Endothelial cell of umbilical vein (primary cell): Measurements from ENCODE around the gene C9orf152. TPM values are rescaled to one million over a fixed set of nuclear protein-coding genes. Genes with fewer than 3 reads are reported as not detected.

Source experiments
- BruUV-seq: library from RNA; stranded (reverse); fragments of 400-500 nt; replicated peaks from 2 replicates; lab custom pipeline; 2021; lab: Mats Ljungman, UMichigan
- CTCF ChIA-PET: fragments of 300-600, 350-600 bp; sonication (Branson Sonifier 250); formaldehyde crosslinking; loops from one replicate; lab custom pipeline; 2021; ENCODE audit warnings: antibody characterized with exemption, inconsistent platforms; lab: Charles Lee
- POLR2A ChIA-PET: fragments of 300-600, 350-600 bp; sonication (Branson Sonifier 250); formaldehyde crosslinking; loops from one replicate; lab custom pipeline; 2021; ENCODE audit warnings: antibody characterized with exemption, inconsistent platforms; lab: Charles Lee
- DNase-seq: peaks from one replicate; pipeline ENCODE4 v3.0.0-alpha.2; 2011; ENCODE audit warnings: low read depth, low spot score
- FAIRE-seq: peaks from 2 replicates; lab custom pipeline; 2011; peaks lifted over from hg19 to GRCh38; lab: Jason Lieb, UNC
- H2AFZ ChIP-seq: 2 replicates; pipeline ENCODE4 v1.6.0; 2012; ENCODE audit warnings: low read depth, low read length, control low read depth, inconsistent platforms
- H3K27ac ChIP-seq: 2 replicates; pipeline ENCODE4 v1.5.1; 2011; ENCODE audit warnings: low read depth, mild to moderate bottlenecking, control low read depth, low read length, moderate library complexity; ENCODE audit not compliant: insufficient read depth
- H3K27me3 ChIP-seq, 2 experiments: 2 replicates each; pipeline versions ENCODE4 v1.6.0 to v1.6.1; 2011; ENCODE audit warnings: low read length in 2 of 2, mixed read lengths in 1 of 2; ENCODE audit not compliant: control insufficient read depth in 2 of 2, insufficient read depth in 2 of 2
- H3K36me3 ChIP-seq, 2 experiments: 2 replicates in 1 of 2; 3 replicates in 1 of 2; pipeline ENCODE4 v1.5.1; 2011; ENCODE audit warnings: low read length in 2 of 2, mild to moderate bottlenecking in 1 of 2, moderate library complexity in 1 of 2; ENCODE audit not compliant: control insufficient read depth in 2 of 2, insufficient read depth in 2 of 2; ENCODE audit errors: extremely low read depth in 1 of 2
- H3K4me1 ChIP-seq: 3 replicates; pipeline ENCODE4 v1.5.1; 2011; ENCODE audit warnings: mild to moderate bottlenecking, low read length; ENCODE audit not compliant: control insufficient read depth, insufficient read depth; ENCODE audit errors: extremely low read depth
- H3K4me2 ChIP-seq: 2 replicates; pipeline ENCODE4 v1.6.1; 2011; ENCODE audit warnings: low read length, control low read depth, mixed read lengths; ENCODE audit not compliant: insufficient read depth
- H3K4me3 ChIP-seq, 3 experiments: fragments of 200-600 bp in 1 of 3; sonication (generic), shearing (Covaris generic) in 1 of 3; replicated peaks in 1 of 3; 2 replicates each; pipeline ENCODE4 v1.5.1; 2011 to 2016; ENCODE audit warnings: control low read depth in 3 of 3, low read length in 3 of 3, mild to moderate bottlenecking in 2 of 3, inconsistent platforms in 1 of 3, low read depth in 1 of 3, moderate library complexity in 1 of 3; ENCODE audit not compliant: insufficient read depth in 1 of 3
- H3K79me2 ChIP-seq: 2 replicates; pipeline ENCODE4 v1.6.0; 2012; ENCODE audit warnings: low read length, inconsistent platforms; ENCODE audit not compliant: control insufficient read depth, insufficient read depth
- H3K9ac ChIP-seq: replicated peaks from 2 replicates; pipeline ENCODE3; 2011; ENCODE audit warnings: low read length, control low read depth; ENCODE audit not compliant: insufficient read depth; ENCODE audit errors: extremely low read depth
- H3K9me1 ChIP-seq: replicated peaks from 3 replicates; pipeline ENCODE4 v1.6.0; 2011; ENCODE audit warnings: mild to moderate bottlenecking, low read length; ENCODE audit not compliant: control insufficient read depth, insufficient read depth; ENCODE audit errors: extremely low read depth
- H3K9me3 ChIP-seq: replicated peaks from 2 replicates; pipeline ENCODE4 v1.5.1; 2012; ENCODE audit warnings: low read length, inconsistent platforms; ENCODE audit not compliant: control insufficient read depth, insufficient read depth
- H4K20me1 ChIP-seq: replicated peaks from 2 replicates; pipeline ENCODE3; 2011; ENCODE audit warnings: mild to moderate bottlenecking, low read length; ENCODE audit not compliant: control insufficient read depth, insufficient read depth; ENCODE audit errors: extremely low read depth
- CTCF ChIP-seq, 2 donors: IDR thresholded peaks; 1 replicate in 1 of 2; 2 replicates in 1 of 2; pipeline ENCODE4 v1.5.1; 2011; ENCODE audit warnings: low read length in 2 of 2, mild to moderate bottlenecking in 2 of 2, moderate library complexity in 2 of 2, control low read depth in 1 of 2, inconsistent platforms in 1 of 2, low read depth in 1 of 2; ENCODE audit not compliant: insufficient read depth in 1 of 2; ENCODE audit errors: extremely low read depth in 1 of 2
- POLR2AphosphoS5 ChIP-seq: IDR thresholded peaks from 2 replicates; pipeline ENCODE4 v1.6.1; 2012; ENCODE audit warnings: low read depth, mild to moderate bottlenecking, control low read depth, low read length, moderate library complexity; ENCODE audit not compliant: insufficient read depth
- dilution Hi-C: fragments of 300-500 bp; cut with MboI; formaldehyde crosslinking; loops from one replicate; pipeline ENCODE4 v1.15.0; 2019; ENCODE audit warnings: low sequenced_read_pairs; ENCODE audit not compliant: extremely low pct_ligation_motif_present
- intact Hi-C: fragments of 100-400 bp; cut with micrococcal nuclease; formaldehyde crosslinking; loops from one replicate; pipeline ENCODE4 v1.10.0; 2022
- polyA plus RNA-seq, 4 experiments: library from polyadenylated mRNA; depleted of rRNA in 3 of 4; stranded (reverse) in 3 of 4; unstranded in 1 of 4; fragments of >200 nt; gene quantifications; 2 replicates each; pipeline versions ENCODE4 v1.2.1 to v1.2.3, GENCODE V29; 2011 to 2012; ENCODE audit warnings: missing spikeins in 1 of 4
- total RNA-seq: library from RNA; stranded (reverse); gene quantifications from 2 replicates; pipeline ENCODE4 v1.2.3, GENCODE V29; 2021

Gene C9orf152
- total and polyA plus RNA-seq, 2 donors (not counting 3 experiments of a cell fraction or from before 2014, with no cell fraction given) = not detected

GRCh38 chr9:110183208-110184145, 24.5 kb downstream of the C9orf152 start:
- Histone ChIP-seq H3K4me3 (no peak overlapping the region), H3K27me3 (peaks cover 5% of the 10 kb centered on the region in 2 experiments), H2AFZ (no peak overlapping the region), H3K9me3 (no peaks in the 10 kb centered on the region), H3K4me1 (peaks cover 4% of the 10 kb centered on the region), H3K36me3 (no peaks in the 10 kb centered on the region), H3K27ac (no peak overlapping the region), H3K4me2 (no peak overlapping the region), H3K79me2 (no peaks in the 10 kb centered on the region), H4K20me1 (no peaks in the 10 kb centered on the region), H3K9me1 (no peaks in the 10 kb centered on the region), H3K9ac (no peak overlapping the region)
- ChIA-PET POLR2A (interaction anchor here (0.7 to 1.4 kb wide), 3 partner anchors 15 to 306 kb away, joined by 3 to 9 read pairs (median 4); partner anchors contain the start of gene TXN), CTCF (interaction anchor here (0.6 to 4.6 kb wide), 32 partner anchors 10 to 455 kb away, joined by 3 to 155 read pairs (median 4); partner anchors contain the start of gene TXN)
- FAIRE-seq (peak; percentile 84), DNase-seq (peak; percentile 74)
- BruUV-seq = no TSS peak
- TF ChIP-seq POLR2AphosphoS5 = no peak
- peak; percentile 62 to 68 for TF ChIP-seq CTCF (IDR thresholded peaks at IDR 0.05; ENCODE audit: extremely low read depth in 1 of 2, insufficient read depth in 1 of 2, low read depth in 1 of 2, low read length in 2 of 2)
- dilution Hi-C loops = no loop called here
- intact Hi-C loops = loop anchor here (1.0 to 10.0 kb wide), 5 partner anchors 34 to 440 kb away; partner anchors contain the start of gene TXN
